GM21390 (cell line): ENCODE data around the gene PPP1R3E.

ENCODE experiments used
- ATAC-seq: cut with Tn5 transposase; IDR thresholded peaks from one replicate; pipeline ENCODE4 v1.9.1; 2021; ENCODE audit not compliant: unreplicated experiment

Gene PPP1R3E

GRCh38 chr14:23249824-23250223 is 52.8 kb downstream of the PPP1R3E start:
- no peak for ATAC-seq

GRCh38 chr14:23248601-23249000 is 54.1 kb downstream of the PPP1R3E start:
- ATAC-seq: no peak
